GM12891 (cell line): ENCODE measurements around the gene OGG1.

Experiments used
- POLR2AphosphoS5 ChIP-seq: IDR thresholded peaks from 2 replicates; pipeline ENCODE4 v1.6.1; 2011; ENCODE audit warnings: low read depth, low read length, control low read depth
- TAF1 ChIP-seq: IDR thresholded peaks from 2 replicates; pipeline ENCODE4 v1.6.1; 2011; ENCODE audit warnings: low read depth, low read length, control low read depth

DNA sequence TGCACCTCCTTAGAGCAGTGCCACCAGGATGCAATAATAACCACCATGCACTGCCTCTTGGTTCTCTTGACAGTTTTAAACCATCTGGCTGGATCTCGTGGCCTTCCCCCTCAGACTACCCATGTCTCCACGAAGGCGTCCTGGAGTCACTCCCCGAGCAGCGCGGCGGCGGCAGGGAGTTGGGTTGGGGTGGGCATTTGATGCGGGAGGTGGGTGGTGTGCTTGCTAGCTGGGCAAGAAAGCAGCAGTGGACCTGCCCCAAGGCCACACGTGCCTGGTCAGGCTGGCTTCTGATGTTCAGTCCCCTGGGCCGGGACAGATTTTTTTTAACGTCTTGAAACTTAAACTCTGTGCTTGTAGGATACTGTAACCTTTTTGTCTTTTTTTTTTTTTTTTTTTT, 56.4 kb downstream of the OGG1 start:
- TF ChIP-seq POLR2AphosphoS5 (no peak), TAF1 (no peak)
